GM11168 (cell line): ENCODE results near the gene TXNDC17.
"Not testable (repeated sequence)": the region's sequence is repeated elsewhere in the genome, so short reads cannot be mapped to it uniquely, and the experiment has no call there.

ENCODE experiments used
- in situ Hi-C: fragments of 300-500 bp; cut with MboI; formaldehyde crosslinking; loops from one replicate; pipeline ENCODE4 v1.12.0; 2022; ENCODE audit warnings: low sequenced_read_pairs; ENCODE audit not compliant: unreplicated experiment

TXNDC17 gene

GRCh38 chr17:6636616-6637457 lies 4.0 kb upstream of the TXNDC17 start:
- in situ Hi-C loops: no loop called here

GRCh38 chr17:6637458-6637840 lies 3.4 kb upstream of the TXNDC17 start:
- in situ Hi-C loops: no loop called here

GRCh38 chr17:6638046-6638908 lies 2.6 kb upstream of the TXNDC17 start:
- in situ Hi-C loops: no loop called here

GRCh38 chr17:6639014-6639585 lies 1.8 kb upstream of the TXNDC17 start:
- in situ Hi-C loops: no loop called here

GRCh38 chr17:6639586-6640535 lies 999 bp upstream of the TXNDC17 start:
- in situ Hi-C loops: no loop called here

- in situ Hi-C loops: no loop called here
These were observed 495 bp downstream of the TXNDC17 start for GRCh38 chr17:6641247-6641863.

- in situ Hi-C loops: no loop called here
These were observed 1.7 kb downstream of the TXNDC17 start for GRCh38 chr17:6642592-6642991.

GRCh38 chr17:6643451-6644125 lies 2.7 kb downstream of the TXNDC17 start:
- in situ Hi-C loops: no loop called here

- in situ Hi-C loops: no loop called here
These were observed 7.3 kb downstream of the TXNDC17 start for GRCh38 chr17:6648181-6648580.

- in situ Hi-C loops: no loop called here
These were observed 10.6 kb downstream of the TXNDC17 start, which contains the start of the genes C17orf100 and MED31 for GRCh38 chr17:6651354-6651918. Gene C17orf100, plus strand, starts transcription at chr17:6651762. Its CDS starts 152 bp downstream, at chr17:6651914. Gene MED31, minus strand, starts transcription at chr17:6651605. Its CDS starts 77 bp downstream, at chr17:6651528.

- in situ Hi-C loops: no loop called here
These were observed 11.1 kb downstream of the TXNDC17 start for GRCh38 chr17:6651919-6652452.

GRCh38 chr17:6654841-6655731 lies 14.2 kb downstream of the TXNDC17 start:
- in situ Hi-C loops: no loop called here

- in situ Hi-C loops: not testable (repeated sequence)
These were observed 15.0 kb downstream of the TXNDC17 start for GRCh38 chr17:6655732-6656361.

GRCh38 chr17:6656797-6657632 lies 16.2 kb downstream of the TXNDC17 start:
- in situ Hi-C loops: not testable (repeated sequence)

- in situ Hi-C loops: no loop called here
These were observed 16.9 kb downstream of the TXNDC17 start for GRCh38 chr17:6657633-6658287.
